Measurements from ENCODE around the gene RARS2.

The RARS2 gene

GRCh38 chr6:87538510-87539260 is 51.1 kb downstream of the RARS2 start:
- H4K91ac ChIP-seq (ENCODE audit: low read depth, low read length): no peak overlapping the region
- no peak overlapping the region for H4K12ac ChIP-seq (ENCODE audit: low read depth, low read length)
- H2AK5ac ChIP-seq (ENCODE audit: low read length): no peak overlapping the region
- no peak overlapping the region for H4K8ac ChIP-seq (ENCODE audit: low read depth, low read length)
- no peak overlapping the region for H3K27ac ChIP-seq (ENCODE audit: low read depth, low read length)
- H2BK12ac ChIP-seq (ENCODE audit: low read length): no peak overlapping the region
- H2AFZ ChIP-seq (ENCODE audit: insufficient read depth, low read length, poor library complexity): no peak overlapping the region
- H3K18ac ChIP-seq (ENCODE audit: low read length): no peak overlapping the region
- no peaks in the 10 kb centered on the region for H3K79me1 ChIP-seq (ENCODE audit: low read length)
- H3K4me3 ChIP-seq (ENCODE audit: low read depth, low read length): no peak overlapping the region
- H3K14ac ChIP-seq (ENCODE audit: low read length): no peak overlapping the region
- peaks cover 16 to 23% of the 10 kb centered on the region in 2 experiments for H3K36me3 ChIP-seq (ENCODE audit: control insufficient read depth in 1 of 2, insufficient read depth in 2 of 2, low read length in 2 of 2)
- H2BK5ac ChIP-seq (ENCODE audit: low read depth, low read length, poor library complexity): no peak overlapping the region
- H3K27me3 ChIP-seq (ENCODE audit: insufficient read depth, low read length): no peaks in the 10 kb centered on the region
- DNase-seq: no peak
- H3K9ac ChIP-seq (ENCODE audit: low read length): no peak overlapping the region
- no peak overlapping the region for H3K4me2 ChIP-seq (ENCODE audit: low read length)
- H3K4ac ChIP-seq (ENCODE audit: low read depth, low read length): no peak overlapping the region
- H3K23ac ChIP-seq (ENCODE audit: low read length): no peak overlapping the region
- H2BK120ac ChIP-seq (ENCODE audit: insufficient read depth, low read length, poor library complexity): no peak overlapping the region
- no peaks in the 10 kb centered on the region for H3K79me2 ChIP-seq (ENCODE audit: control insufficient read depth, insufficient read depth, low read length, poor library complexity)
- no peaks in the 10 kb centered on the region for H3K9me3 ChIP-seq (ENCODE audit: insufficient read depth, low read depth, low read length)
- no peaks in the 10 kb centered on the region for H3K4me1 ChIP-seq (ENCODE audit: control insufficient read depth in 1 of 2, insufficient read depth in 2 of 2, low read length in 2 of 2)
- WGBS (ENCODE audit: extremely low coverage, insufficient coverage, insufficient read length): no CpG with 5 or more reads among the region's 1 CpG

GRCh38 chr6:87534377-87535047 is 55.3 kb downstream of the RARS2 start:
- no peaks in the 10 kb centered on the region for H3K9me3 ChIP-seq (ENCODE audit: insufficient read depth, low read depth, low read length)
- H4K91ac ChIP-seq (ENCODE audit: low read depth, low read length): no peak overlapping the region
- no peak overlapping the region for H3K4me3 ChIP-seq (ENCODE audit: low read depth, low read length)

GRCh38 chr6:87529221-87529620 is 60.6 kb downstream of the RARS2 start:
- no CpG with 5 or more reads among the region's 1 CpG for WGBS (ENCODE audit: extremely low coverage, insufficient coverage, insufficient read length)
- H3K9ac ChIP-seq (ENCODE audit: low read length): no peak overlapping the region
- H3K27ac ChIP-seq (ENCODE audit: low read depth, low read length): no peak overlapping the region
- no peak overlapping the region for H4K91ac ChIP-seq (ENCODE audit: low read depth, low read length)
- no peak overlapping the region for H3K4me2 ChIP-seq (ENCODE audit: low read length)
- no peak overlapping the region for H4K8ac ChIP-seq (ENCODE audit: low read depth, low read length)
- H4K12ac ChIP-seq (ENCODE audit: low read depth, low read length): no peak overlapping the region
- H2AK5ac ChIP-seq (ENCODE audit: low read length): no peak overlapping the region
- no peak overlapping the region for H2BK120ac ChIP-seq (ENCODE audit: insufficient read depth, low read length, poor library complexity)
- H3K9me3 ChIP-seq (ENCODE audit: insufficient read depth, low read depth, low read length): no peaks in the 10 kb centered on the region
- H2BK5ac ChIP-seq (ENCODE audit: low read depth, low read length, poor library complexity): no peak overlapping the region
- no peak overlapping the region for H3K4ac ChIP-seq (ENCODE audit: low read depth, low read length)
- no peaks in the 10 kb centered on the region for H3K79me2 ChIP-seq (ENCODE audit: control insufficient read depth, insufficient read depth, low read length, poor library complexity)
- H2BK12ac ChIP-seq (ENCODE audit: low read length): no peak overlapping the region
- H3K36me3 ChIP-seq (ENCODE audit: control insufficient read depth in 1 of 2, insufficient read depth in 2 of 2, low read length in 2 of 2): peaks cover 7 to 9% of the 10 kb centered on the region in 2 experiments
- H3K18ac ChIP-seq (ENCODE audit: low read length): no peak overlapping the region
- no peak overlapping the region for H3K23ac ChIP-seq (ENCODE audit: low read length)
- H3K27me3 ChIP-seq (ENCODE audit: insufficient read depth, low read length): no peaks in the 10 kb centered on the region
- H3K4me1 ChIP-seq (ENCODE audit: control insufficient read depth in 1 of 2, insufficient read depth in 2 of 2, low read length in 2 of 2): no peaks in the 10 kb centered on the region
- no peaks in the 10 kb centered on the region for H3K79me1 ChIP-seq (ENCODE audit: low read length)
- H3K14ac ChIP-seq (ENCODE audit: low read length): no peak overlapping the region
- DNase-seq: no peak
- no peak overlapping the region for H3K4me3 ChIP-seq (ENCODE audit: low read depth, low read length)
- H2AFZ ChIP-seq (ENCODE audit: insufficient read depth, low read length, poor library complexity): no peak overlapping the region

More at GRCh38 chr6:87534377-87535047, 55.3 kb downstream of the RARS2 start:
- no peaks in the 10 kb centered on the region for H3K79me1 ChIP-seq (ENCODE audit: low read length)
- no peak overlapping the region for H4K12ac ChIP-seq (ENCODE audit: low read depth, low read length)
- H3K4me1 ChIP-seq (ENCODE audit: control insufficient read depth in 1 of 2, insufficient read depth in 2 of 2, low read length in 2 of 2): no peaks in the 10 kb centered on the region
- H3K9ac ChIP-seq (ENCODE audit: low read length): no peak overlapping the region
- no peak overlapping the region for H3K27ac ChIP-seq (ENCODE audit: low read depth, low read length)
- no peak overlapping the region for H2AK5ac ChIP-seq (ENCODE audit: low read length)
- no peak for DNase-seq
- no peak overlapping the region for H2BK5ac ChIP-seq (ENCODE audit: low read depth, low read length, poor library complexity)
- no peak overlapping the region for H3K4ac ChIP-seq (ENCODE audit: low read depth, low read length)
- no peak overlapping the region for H2BK120ac ChIP-seq (ENCODE audit: insufficient read depth, low read length, poor library complexity)
- H3K36me3 ChIP-seq (ENCODE audit: control insufficient read depth in 1 of 2, insufficient read depth in 2 of 2, low read length in 2 of 2): peaks cover 10 to 17% of the 10 kb centered on the region in 2 experiments
- no peaks in the 10 kb centered on the region for H3K79me2 ChIP-seq (ENCODE audit: control insufficient read depth, insufficient read depth, low read length, poor library complexity)
- H4K8ac ChIP-seq (ENCODE audit: low read depth, low read length): no peak overlapping the region
- no peak overlapping the region for H3K23ac ChIP-seq (ENCODE audit: low read length)
- H3K14ac ChIP-seq (ENCODE audit: low read length): no peak overlapping the region
- H3K4me2 ChIP-seq (ENCODE audit: low read length): no peak overlapping the region
- H3K18ac ChIP-seq (ENCODE audit: low read length): no peak overlapping the region
- no peaks in the 10 kb centered on the region for H3K27me3 ChIP-seq (ENCODE audit: insufficient read depth, low read length)
- no CpG with 5 or more reads among the region's 2 CpGs for WGBS (ENCODE audit: extremely low coverage, insufficient coverage, insufficient read length)
- no peak overlapping the region for H2BK12ac ChIP-seq (ENCODE audit: low read length)
- no peak overlapping the region for H2AFZ ChIP-seq (ENCODE audit: insufficient read depth, low read length, poor library complexity)

- no peak overlapping the region for H3K4me3 ChIP-seq (ENCODE audit: low read depth, low read length)
- H3K4ac ChIP-seq (ENCODE audit: low read depth, low read length): no peak overlapping the region
- no peak overlapping the region for H3K14ac ChIP-seq (ENCODE audit: low read length)
- no peak overlapping the region for H3K9ac ChIP-seq (ENCODE audit: low read length)
- no peak overlapping the region for H3K23ac ChIP-seq (ENCODE audit: low read length)
- no peak overlapping the region for H3K27ac ChIP-seq (ENCODE audit: low read depth, low read length)
- WGBS (ENCODE audit: extremely low coverage, insufficient coverage, insufficient read length): no CpG with 5 or more reads among the region's 3 CpGs
- DNase-seq: no peak
- H2BK5ac ChIP-seq (ENCODE audit: low read depth, low read length, poor library complexity): no peak overlapping the region
- H2BK120ac ChIP-seq (ENCODE audit: insufficient read depth, low read length, poor library complexity): no peak overlapping the region
- H3K4me2 ChIP-seq (ENCODE audit: low read length): no peak overlapping the region
- H2AK5ac ChIP-seq (ENCODE audit: low read length): no peak overlapping the region
- H3K4me1 ChIP-seq (ENCODE audit: control insufficient read depth in 1 of 2, insufficient read depth in 2 of 2, low read length in 2 of 2): no peaks in the 10 kb centered on the region
- H2BK12ac ChIP-seq (ENCODE audit: low read length): no peak overlapping the region
- H2AFZ ChIP-seq (ENCODE audit: insufficient read depth, low read length, poor library complexity): no peak overlapping the region
- peaks cover 7 to 16% of the 10 kb centered on the region in 2 experiments for H3K36me3 ChIP-seq (ENCODE audit: control insufficient read depth in 1 of 2, insufficient read depth in 2 of 2, low read length in 2 of 2)
- no peak overlapping the region for H4K91ac ChIP-seq (ENCODE audit: low read depth, low read length)
- no peak overlapping the region for H4K8ac ChIP-seq (ENCODE audit: low read depth, low read length)
- no peak overlapping the region for H3K18ac ChIP-seq (ENCODE audit: low read length)
- no peaks in the 10 kb centered on the region for H3K9me3 ChIP-seq (ENCODE audit: insufficient read depth, low read depth, low read length)
- no peaks in the 10 kb centered on the region for H3K79me2 ChIP-seq (ENCODE audit: control insufficient read depth, insufficient read depth, low read length, poor library complexity)
- no peak overlapping the region for H4K12ac ChIP-seq (ENCODE audit: low read depth, low read length)
- no peaks in the 10 kb centered on the region for H3K27me3 ChIP-seq (ENCODE audit: insufficient read depth, low read length)
- no peaks in the 10 kb centered on the region for H3K79me1 ChIP-seq (ENCODE audit: low read length)
Observed at GRCh38 chr6:87522686-87523085, 67.1 kb downstream of the RARS2 start.

All from trophoblast cell (in vitro differentiated cells and primary cell).